Activated T-helper 1 cell treated with anti-CD3 and anti-CD28 coated beads, Interleukin-12 subunit alpha, Interleukin-12 subunit beta, Interleukin-2, Interleukin-4 antibody, amounts not matched to agents 30 ng/mL and 10 ng/mL and 1 ng/mL, durations not matched to agents 14 hours and 24 hours and 36 hours (primary cell): Measurements from ENCODE around the gene PLEKHJ1. TPM values are rescaled to one million over a fixed set of nuclear protein-coding genes. Genes with fewer than 3 reads are reported as not detected.

ENCODE experiments used
- DNase-seq: peaks from one replicate; pipeline ENCODE4 v3.0.0; 2021; ENCODE audit warnings: low spot score
- H3K27ac Mint-ChIP-seq: one replicate; pipeline ENCODE4 v1.8.0; 2021; ENCODE audit warnings: mild to moderate bottlenecking, mixed read lengths
- H3K27me3 Mint-ChIP-seq: one replicate; pipeline ENCODE4 v1.8.0; 2022; ENCODE audit warnings: mild to moderate bottlenecking, moderate library complexity, mixed read lengths; ENCODE audit not compliant: insufficient read depth
- H3K36me3 Mint-ChIP-seq: one replicate; pipeline ENCODE4 v1.8.0; 2021; ENCODE audit warnings: low read depth, mixed read lengths
- H3K4me1 Mint-ChIP-seq: one replicate; pipeline ENCODE4 v1.8.0; 2021; ENCODE audit warnings: low read depth, mixed read lengths
- H3K4me3 Mint-ChIP-seq: one replicate; pipeline ENCODE4 v1.8.0; 2021; ENCODE audit warnings: mild to moderate bottlenecking, moderate library complexity, mixed read lengths
- H3K9me3 Mint-ChIP-seq: one replicate; pipeline ENCODE4 v1.8.0; 2021; ENCODE audit warnings: mixed read lengths
- intact Hi-C: fragments of 100-400 bp; cut with micrococcal nuclease; formaldehyde crosslinking; loops from one replicate; pipeline ENCODE4 v1.15.1; 2024
- total RNA-seq: library from RNA; stranded (reverse); gene quantifications from 2 replicates; pipeline ENCODE4 v1.2.3, GENCODE V29; 2022

The PLEKHJ1 gene
- total RNA-seq, 1 donor from 2014 or later: 67.5 TPM

DNA sequence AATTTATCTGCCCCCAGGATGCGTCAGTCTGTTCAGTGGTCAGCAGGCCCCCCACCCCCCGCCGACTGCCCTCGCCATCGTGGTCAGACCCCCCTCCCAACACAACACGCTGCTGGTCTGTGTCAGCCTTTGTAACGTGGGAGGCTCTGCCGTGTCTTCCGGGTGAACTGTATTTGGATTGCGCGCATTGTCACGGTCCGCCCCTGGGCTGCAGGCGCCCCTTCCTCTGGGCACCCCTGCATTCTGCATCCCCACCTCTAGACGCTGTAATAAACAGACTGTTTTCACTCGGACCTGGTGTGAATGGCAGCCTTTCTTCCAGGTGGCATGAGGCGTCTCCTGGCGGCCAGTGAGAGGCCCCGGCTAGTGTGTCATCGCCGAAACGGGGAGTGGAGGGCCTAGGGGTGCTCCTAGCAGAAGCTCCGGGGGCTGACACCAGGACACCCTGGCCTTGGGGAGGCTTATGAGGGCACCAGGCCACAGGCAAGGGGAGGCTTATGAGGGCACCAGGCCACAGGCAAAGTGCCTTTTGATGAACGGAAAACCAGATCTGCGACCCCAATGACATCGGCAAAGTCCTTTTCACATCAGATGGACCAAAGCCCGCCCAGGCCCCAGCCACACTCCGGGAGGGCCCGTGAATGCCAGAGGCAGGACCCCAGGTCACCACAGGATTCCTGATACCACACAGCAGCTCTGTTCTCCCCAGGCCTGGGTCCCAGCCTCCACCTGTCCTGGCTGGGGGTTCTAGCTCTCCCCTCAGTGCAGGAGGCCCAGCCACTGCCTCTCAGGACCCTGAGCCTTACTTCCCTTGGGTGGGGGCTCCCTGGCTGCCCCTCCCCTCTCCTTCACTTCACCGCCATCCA, 3.6 kb downstream of the PLEKHJ1 start:
- H3K27me3 Mint-ChIP-seq: peaks cover 4% of the 10 kb centered on the region
- intact Hi-C loops: no loop called here
- no peaks in the 10 kb centered on the region for H3K9me3 Mint-ChIP-seq
- H3K4me1 Mint-ChIP-seq: peaks cover 23% of the 10 kb centered on the region
- DNase-seq: no peak
- no peak overlapping the region for H3K4me3 Mint-ChIP-seq
- H3K27ac Mint-ChIP-seq: peak overlapping the region; percentile 48
- peaks cover 26% of the 10 kb centered on the region for H3K36me3 Mint-ChIP-seq

DNA sequence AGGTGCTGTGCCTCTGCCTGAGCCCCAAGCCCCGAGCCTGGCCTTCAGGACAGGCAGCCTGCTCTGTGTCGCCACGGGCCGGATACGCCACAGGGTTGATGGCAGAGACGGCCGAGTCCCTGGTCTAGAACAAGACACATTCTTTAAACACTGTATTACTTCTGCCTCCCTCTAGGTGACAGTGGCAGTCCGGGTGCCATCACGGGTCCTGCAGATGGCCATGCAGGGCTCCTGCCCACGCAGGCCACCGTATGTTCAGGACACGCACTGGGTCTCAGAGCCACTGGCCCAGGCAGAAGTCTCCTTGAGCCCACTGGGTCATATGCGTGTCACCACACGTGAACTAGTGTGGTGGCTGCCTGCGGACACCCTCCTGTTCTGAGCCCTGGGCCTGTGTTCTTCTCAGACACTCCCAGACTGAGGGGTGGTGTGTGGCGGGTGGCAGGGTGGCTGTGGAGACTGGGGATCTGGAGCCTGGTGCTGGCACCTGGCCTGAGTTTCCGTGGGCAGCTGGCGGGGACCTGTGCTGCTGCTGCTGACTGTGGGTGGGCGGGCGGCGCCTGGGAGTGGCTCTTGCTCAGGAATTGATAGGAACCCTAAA, 4.4 kb downstream of the PLEKHJ1 start:
- DNase-seq: no peak
- H3K27ac Mint-ChIP-seq: no peak overlapping the region
- peaks cover 21% of the 10 kb centered on the region for H3K4me1 Mint-ChIP-seq
- intact Hi-C loops: no loop called here
- peaks cover 26% of the 10 kb centered on the region for H3K36me3 Mint-ChIP-seq
- H3K9me3 Mint-ChIP-seq: no peaks in the 10 kb centered on the region
- no peak overlapping the region for H3K4me3 Mint-ChIP-seq
- peaks cover 4% of the 10 kb centered on the region for H3K27me3 Mint-ChIP-seq

DNA sequence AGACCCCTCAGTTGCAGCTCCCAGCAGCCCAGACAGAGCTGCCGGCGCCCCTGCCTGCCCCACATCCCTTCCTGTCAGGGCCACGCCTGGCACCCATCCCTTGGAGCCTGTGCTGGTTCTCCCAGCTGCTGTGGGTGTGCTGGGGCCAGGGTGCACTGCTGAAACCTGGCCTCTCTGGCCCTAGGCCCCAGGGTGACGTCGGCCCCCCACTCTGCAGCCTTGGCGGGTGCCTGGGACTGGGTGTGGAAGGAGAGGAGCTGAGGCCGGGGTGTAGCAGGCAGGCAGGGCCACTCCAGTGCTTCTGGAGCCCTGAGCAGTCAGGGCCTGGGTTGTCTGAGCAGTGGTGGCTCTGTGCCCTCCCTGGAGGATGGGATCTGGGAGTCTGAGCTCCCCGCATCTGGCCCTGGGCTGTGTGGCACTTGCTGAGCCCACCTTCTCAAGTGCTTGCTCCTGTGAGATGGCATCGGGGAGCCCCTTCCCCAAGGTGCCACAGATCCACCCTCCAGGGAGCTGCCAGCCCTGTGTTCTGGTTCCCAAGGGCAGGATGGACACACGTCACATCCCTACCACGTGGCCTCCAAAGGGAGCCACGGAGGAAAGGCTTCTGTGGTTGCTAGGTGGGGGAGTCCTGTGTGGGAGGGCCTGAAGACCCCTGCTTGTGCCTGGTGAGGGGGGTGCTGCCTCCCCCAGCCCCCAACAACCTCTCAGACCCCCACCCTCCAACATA, 5.2 kb downstream of the PLEKHJ1 start:
- Mint-ChIP-seq H3K27me3 (no peaks in the 10 kb centered on the region), H3K4me3 (no peak overlapping the region), H3K27ac (no peak overlapping the region), H3K9me3 (no peaks in the 10 kb centered on the region), H3K4me1 (peaks cover 15% of the 10 kb centered on the region), H3K36me3 (peaks cover 23% of the 10 kb centered on the region)
- intact Hi-C loops: no loop called here
- no peak for DNase-seq

DNA sequence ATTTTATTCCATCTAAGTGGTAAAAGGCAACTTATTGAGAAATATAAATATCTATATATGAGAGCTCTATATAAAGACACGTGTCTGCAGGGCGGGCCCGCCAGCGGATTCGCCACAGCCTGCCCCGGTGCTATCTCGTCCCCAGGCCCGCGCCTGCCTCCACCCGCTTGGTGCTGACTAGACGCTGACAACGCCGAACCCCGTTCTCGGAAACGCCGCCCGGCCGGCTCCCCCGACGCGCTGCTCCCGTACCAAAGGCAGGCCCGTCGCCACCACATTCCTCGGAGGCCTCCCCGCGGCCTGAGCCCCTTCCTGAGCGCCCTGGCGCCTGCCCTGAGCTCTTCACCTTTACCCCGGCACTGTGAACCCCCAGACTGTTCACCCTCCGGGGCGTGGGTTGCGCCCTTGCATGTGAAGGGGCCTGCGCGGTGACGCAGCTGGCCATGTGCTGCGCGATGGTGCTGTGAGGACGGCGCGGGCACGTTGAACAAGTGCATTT, 6.0 kb downstream of the PLEKHJ1 start:
- intact Hi-C loops: no loop called here
- Mint-ChIP-seq H3K27ac (no peak overlapping the region), H3K4me3 (no peak overlapping the region)

DNA sequence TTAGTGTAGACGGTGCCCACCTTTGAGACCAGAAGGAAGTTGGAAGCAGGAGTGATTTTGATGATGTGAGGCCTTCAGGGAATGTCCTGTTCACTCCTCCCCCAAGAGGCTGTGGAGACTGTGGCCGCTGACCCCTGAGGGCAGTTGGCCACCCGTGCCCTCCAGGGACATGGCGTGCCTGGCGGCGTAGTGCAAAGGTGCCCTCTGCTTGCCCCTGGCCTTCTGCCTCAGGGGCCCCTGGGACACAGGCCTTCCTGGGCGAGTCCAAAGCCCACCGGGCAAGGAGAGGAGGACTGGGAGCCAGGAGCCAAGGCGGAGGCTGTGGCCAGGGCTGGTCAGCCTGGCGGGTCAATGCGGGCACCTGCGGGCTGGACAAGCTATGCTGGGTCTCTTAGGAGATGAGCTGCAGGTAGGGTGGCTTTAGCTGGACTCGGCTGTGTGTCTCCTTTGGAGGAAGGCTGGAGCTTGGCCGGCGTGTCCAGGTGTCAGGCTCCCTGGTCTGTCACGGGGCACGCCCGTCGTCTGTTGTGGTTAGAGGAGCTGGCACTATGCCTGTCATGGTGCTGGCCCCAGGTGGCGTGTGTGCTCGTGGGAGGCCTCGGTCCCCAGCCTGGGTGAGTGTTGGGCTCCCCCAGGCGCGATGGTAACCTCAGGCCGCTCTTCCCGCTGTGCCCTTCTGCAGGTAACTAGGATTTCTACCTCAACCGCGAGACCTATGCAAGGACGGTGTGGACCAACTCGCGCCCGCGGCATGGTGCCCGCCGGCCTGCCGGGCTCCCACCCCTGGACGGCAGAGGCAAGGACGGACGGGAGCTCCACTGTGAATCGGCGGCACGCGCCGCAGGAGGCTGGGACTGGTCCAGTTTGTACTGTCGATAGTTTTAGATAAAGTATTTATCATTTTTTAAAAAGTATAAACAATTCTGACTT, 6.8 kb downstream of the PLEKHJ1 start:
- Mint-ChIP-seq H3K9me3 (no peaks in the 10 kb centered on the region), H3K27me3 (no peaks in the 10 kb centered on the region), H3K27ac (no peak overlapping the region), H3K4me3 (no peak overlapping the region), H3K36me3 (peaks cover 28% of the 10 kb centered on the region), H3K4me1 (peaks cover 5% of the 10 kb centered on the region)
- no peak for DNase-seq
- intact Hi-C loops: no loop called here

More for the DNA sequence above, 6.0 kb downstream of the PLEKHJ1 start:
- Mint-ChIP-seq H3K36me3 (peaks cover 24% of the 10 kb centered on the region), H3K9me3 (no peaks in the 10 kb centered on the region), H3K27me3 (no peaks in the 10 kb centered on the region), H3K4me1 (peaks cover 12% of the 10 kb centered on the region)
- DNase-seq: no peak

DNA sequence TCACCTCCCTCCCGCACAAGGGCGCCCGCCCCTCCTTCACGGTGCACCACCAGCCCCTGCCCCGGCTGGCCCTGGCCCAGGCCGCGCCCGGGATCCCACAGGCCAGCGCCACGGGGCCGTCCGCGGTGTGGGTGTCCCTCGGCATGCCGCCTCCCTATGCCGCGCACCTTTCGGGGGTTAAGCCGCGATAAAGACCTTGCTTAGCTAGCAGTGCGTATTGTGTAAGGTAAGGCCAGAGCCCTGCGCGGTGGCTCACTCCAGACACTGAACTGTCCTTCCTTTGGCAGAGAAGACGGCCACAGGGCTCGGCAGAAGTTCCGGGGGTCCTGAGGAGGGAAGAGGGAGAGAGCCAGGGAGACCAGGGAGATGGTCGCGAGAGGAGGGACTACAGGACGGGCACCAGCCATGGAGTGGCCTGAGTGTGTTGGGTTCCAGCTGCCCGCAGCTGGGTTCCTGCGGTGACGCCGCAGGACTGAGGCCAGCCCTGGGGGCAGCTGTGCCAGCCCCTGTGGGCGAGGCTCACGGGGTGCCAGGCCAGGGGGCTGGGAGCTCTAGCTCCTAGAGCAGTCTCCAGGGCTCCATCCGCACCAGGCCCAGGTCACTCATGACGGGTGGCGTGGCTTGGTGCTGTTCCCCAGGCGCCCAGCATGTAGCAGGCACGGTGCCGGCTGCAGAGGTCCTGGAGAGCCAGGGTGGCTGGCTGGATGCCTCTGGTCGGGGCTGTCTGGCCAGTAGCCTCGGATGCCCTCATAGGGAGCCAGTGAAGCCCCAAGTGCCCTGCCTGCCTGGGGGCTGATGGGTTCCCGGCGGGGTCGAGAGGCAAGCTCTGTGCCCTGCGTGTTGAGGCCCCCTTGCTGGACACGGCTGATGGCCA, 7.7 kb downstream of the PLEKHJ1 start:
- Mint-ChIP-seq H3K4me1 (no peaks in the 10 kb centered on the region), H3K27me3 (no peaks in the 10 kb centered on the region), H3K9me3 (no peaks in the 10 kb centered on the region), H3K27ac (no peak overlapping the region), H3K4me3 (no peak overlapping the region), H3K36me3 (peaks cover 27% of the 10 kb centered on the region)
- intact Hi-C loops: no loop called here
- no peak for DNase-seq

DNA sequence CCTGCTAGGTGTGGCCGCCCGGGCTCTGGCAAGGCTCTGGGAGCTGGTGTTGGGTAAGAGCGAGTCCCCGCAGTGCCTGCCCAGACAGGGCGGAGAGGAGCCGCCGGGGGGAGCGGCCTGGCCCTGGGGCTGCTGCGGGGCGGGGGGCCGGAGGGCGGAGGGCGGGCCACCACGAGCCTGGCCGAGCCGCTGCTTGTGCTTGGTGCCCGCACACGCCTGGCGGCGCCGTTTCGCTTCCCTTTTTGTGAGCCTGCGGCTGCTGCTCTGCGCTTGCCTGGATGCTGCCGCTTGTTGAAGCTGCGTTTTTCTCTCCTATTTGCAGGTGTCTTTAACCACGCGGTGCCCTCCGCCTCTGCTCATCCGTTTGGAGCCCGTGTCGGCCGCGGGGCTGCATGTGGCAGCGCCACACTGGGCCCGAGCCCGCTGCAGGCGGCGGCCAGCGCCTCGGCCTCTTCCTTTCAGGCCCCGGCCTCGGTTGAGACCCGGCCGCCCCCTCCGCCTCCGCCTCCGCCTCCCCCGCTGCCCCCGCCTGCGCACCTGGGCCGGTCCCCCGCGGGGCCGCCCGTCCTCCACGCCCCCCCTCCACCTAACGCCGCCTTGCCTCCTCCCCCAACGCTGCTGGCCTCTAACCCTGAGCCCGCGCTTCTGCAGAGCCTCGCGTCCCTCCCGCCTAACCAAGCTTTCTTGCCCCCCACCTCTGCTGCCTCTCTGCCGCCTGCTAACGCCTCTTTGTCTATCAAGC, 8.5 kb downstream of the PLEKHJ1 start:
- Mint-ChIP-seq H3K9me3 (no peaks in the 10 kb centered on the region), H3K36me3 (peaks cover 24% of the 10 kb centered on the region), H3K27me3 (no peaks in the 10 kb centered on the region), H3K4me3 (no peak overlapping the region), H3K4me1 (no peaks in the 10 kb centered on the region), H3K27ac (no peak overlapping the region)
- no peak for DNase-seq
- intact Hi-C loops: no loop called here

DNA sequence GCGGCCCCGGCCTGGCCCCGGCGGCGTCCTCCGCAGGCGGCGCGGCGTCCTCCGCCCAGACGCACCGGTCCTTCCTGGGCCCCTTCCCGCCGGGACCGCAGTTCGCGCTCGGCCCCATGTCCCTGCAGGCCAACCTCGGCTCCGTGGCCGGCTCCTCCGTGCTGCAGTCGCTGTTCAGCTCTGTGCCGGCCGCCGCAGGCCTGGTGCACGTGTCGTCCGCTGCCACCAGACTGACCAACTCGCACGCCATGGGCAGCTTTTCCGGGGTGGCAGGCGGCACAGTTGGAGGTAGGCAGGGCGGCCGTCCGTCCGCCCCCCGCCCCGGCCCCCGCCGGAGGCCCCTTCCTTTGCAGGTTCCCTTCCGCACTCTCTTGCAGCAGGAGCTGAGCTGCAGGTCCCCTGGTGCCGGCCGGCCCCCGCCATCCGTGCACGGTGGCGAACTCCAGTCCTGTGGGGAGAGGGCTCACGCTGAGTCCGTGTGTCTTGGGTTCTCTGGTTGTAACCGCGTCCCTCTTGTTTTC, 9.2 kb downstream of the PLEKHJ1 start:
- H3K9me3 Mint-ChIP-seq: no peaks in the 10 kb centered on the region
- no peak overlapping the region for H3K4me3 Mint-ChIP-seq
- intact Hi-C loops: no loop called here
- no peaks in the 10 kb centered on the region for H3K4me1 Mint-ChIP-seq
- peaks cover 24% of the 10 kb centered on the region for H3K36me3 Mint-ChIP-seq
- no peak overlapping the region for H3K27ac Mint-ChIP-seq
- no peak for DNase-seq
- no peaks in the 10 kb centered on the region for H3K27me3 Mint-ChIP-seq

DNA sequence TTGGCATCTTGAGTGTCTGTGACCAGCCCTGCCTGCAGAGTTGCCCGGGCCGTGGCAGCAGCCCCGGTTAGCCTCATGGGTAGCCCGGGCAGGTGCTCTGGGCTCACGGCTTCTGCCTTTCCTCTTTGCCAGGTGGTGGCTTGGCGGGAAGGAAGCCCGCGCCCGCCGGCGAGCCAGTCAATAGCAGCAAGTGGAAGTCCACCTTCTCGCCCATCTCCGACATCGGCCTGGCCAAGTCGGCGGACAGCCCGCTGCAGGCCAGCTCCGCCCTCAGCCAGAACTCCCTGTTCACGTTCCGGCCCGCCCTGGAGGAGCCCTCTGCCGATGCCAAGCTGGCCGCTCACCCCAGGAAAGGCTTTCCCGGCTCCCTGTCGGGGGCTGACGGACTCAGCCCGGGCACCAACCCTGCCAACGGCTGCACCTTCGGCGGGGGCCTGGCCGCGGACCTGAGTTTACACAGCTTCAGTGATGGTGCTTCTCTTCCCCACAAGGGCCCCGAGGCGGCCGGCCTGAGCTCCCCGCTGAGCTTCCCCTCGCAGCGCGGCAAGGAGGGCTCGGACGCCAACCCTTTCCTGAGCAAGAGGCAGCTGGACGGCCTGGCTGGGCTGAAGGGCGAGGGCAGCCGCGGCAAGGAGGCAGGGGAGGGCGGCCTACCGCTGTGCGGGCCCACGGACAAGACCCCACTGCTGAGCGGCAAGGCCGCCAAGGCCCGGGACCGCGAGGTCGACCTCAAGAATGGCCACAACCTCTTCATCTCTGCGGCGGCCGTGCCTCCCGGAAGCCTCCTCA, 9.9 kb downstream of the PLEKHJ1 start:
- intact Hi-C loops: no loop called here
- H3K36me3 Mint-ChIP-seq: peaks cover 20% of the 10 kb centered on the region

DNA sequence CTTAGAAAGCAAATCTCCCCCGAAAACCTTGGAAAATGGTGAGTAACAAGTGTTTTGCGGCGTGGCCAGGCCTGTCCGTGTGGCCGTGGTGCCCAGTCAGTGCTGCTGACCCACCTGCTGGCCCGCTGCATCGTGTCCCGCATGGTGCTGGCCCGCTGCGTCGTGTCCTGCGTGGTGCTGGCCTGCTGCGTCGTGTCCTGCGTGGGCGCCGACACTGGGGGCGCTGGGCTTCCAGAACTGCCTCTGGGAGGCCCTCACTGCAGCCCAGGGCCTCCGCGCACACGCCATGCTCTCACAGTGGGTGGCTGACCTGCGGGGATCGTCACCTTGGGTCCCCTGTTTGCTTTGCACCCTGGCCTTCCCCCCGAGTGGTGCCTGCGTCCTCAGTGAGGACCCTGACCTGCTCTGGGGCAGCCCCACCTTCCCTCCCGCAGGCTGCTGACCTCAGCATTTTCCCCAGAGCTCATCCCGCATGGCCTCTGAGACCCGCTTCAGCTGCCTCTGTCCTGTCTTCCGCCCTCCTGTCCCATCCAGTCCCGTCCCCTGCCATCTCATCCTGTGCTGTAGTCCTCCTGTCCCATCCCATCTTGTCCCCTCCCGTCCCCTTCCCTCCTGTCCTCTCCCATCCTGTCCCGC, 10.6 kb downstream of the PLEKHJ1 start:
- intact Hi-C loops: no loop called here
- Mint-ChIP-seq H3K27me3 (no peaks in the 10 kb centered on the region), H3K4me3 (no peak overlapping the region), H3K36me3 (peaks cover 24% of the 10 kb centered on the region), H3K9me3 (no peaks in the 10 kb centered on the region), H3K27ac (no peak overlapping the region), H3K4me1 (no peaks in the 10 kb centered on the region)
- DNase-seq: no peak

More for the DNA sequence above, 9.9 kb downstream of the PLEKHJ1 start:
- Mint-ChIP-seq H3K27me3 (no peaks in the 10 kb centered on the region), H3K4me1 (no peaks in the 10 kb centered on the region), H3K4me3 (no peak overlapping the region), H3K27ac (no peak overlapping the region), H3K9me3 (no peaks in the 10 kb centered on the region)
- no peak for DNase-seq
